ENCODE measurements around the gene BTBD2.

BTBD2 gene

GRCh38 chr19:2050349-2050990 lies 35.0 kb upstream of the BTBD2 start:
- DNase-seq, result peak; percentile 11

- DNase-seq, result peak; percentile 66
Observed at GRCh38 chr19:2049741-2050348, 34.3 kb upstream of the BTBD2 start.

- no peak for DNase-seq
Observed at GRCh38 chr19:2048959-2049740, 33.6 kb upstream of the BTBD2 start.

GRCh38 chr19:2048104-2048958 lies 32.8 kb upstream of the BTBD2 start:
- no peak for DNase-seq

- no peak for DNase-seq
Observed at GRCh38 chr19:2047449-2048103, 32.1 kb upstream of the BTBD2 start.

- no peak for DNase-seq
Observed at GRCh38 chr19:2047076-2047448, 31.5 kb upstream of the BTBD2 start.

- no peak for DNase-seq
Observed at GRCh38 chr19:2046046-2046907, 30.8 kb upstream of the BTBD2 start.

GRCh38 chr19:2045501-2046045 lies 30.1 kb upstream of the BTBD2 start:
- no peak for DNase-seq

- no peak for DNase-seq
Observed at GRCh38 chr19:2044709-2045500, 29.4 kb upstream of the BTBD2 start.

- no peak for DNase-seq
Observed at GRCh38 chr19:2043961-2044708, 28.6 kb upstream of the BTBD2 start.

- no peak for DNase-seq
Observed at GRCh38 chr19:2043251-2043641, 27.7 kb upstream of the BTBD2 start.

GRCh38 chr19:2042485-2043250 lies 27.2 kb upstream of the BTBD2 start:
- no peak for DNase-seq

GRCh38 chr19:2041683-2042484 lies 26.4 kb upstream of the BTBD2 start:
- peak; percentile 90 for DNase-seq

GRCh38 chr19:2041433-2041682 lies 25.8 kb upstream of the BTBD2 start:
- no peak for DNase-seq

- no peak for DNase-seq
Observed at GRCh38 chr19:2040647-2041432, 25.3 kb upstream of the BTBD2 start.

- no peak for DNase-seq
Observed at GRCh38 chr19:2039959-2040646, 24.6 kb upstream of the BTBD2 start.

All from NCI-H146 (cell line).